AG04449 (cell line): ENCODE data around the gene NRDC.
"Not testable (repeated sequence)": the region's sequence is repeated elsewhere in the genome, so short reads cannot be mapped to it uniquely, and the experiment has no call there.

Experiments used
- CTCF ChIA-PET: fragments of 350-600 bp; formaldehyde crosslinking; extraction: SDS; loops from one replicate; lab custom pipeline; 2021; ENCODE audit warnings: antibody characterized with exemption; lab: Yijun Ruan, JAX
- POLR2A ChIA-PET: fragments of 400-600, 350-600 bp; formaldehyde crosslinking; extraction: SDS; loops from one replicate; lab custom pipeline; 2020; ENCODE audit warnings: antibody characterized with exemption, inconsistent platforms; lab: Yijun Ruan, JAX
- DNase-seq: peaks from one replicate; pipeline ENCODE4 v3.0.0-alpha.2; 2010; ENCODE audit warnings: low read depth, low spot score
- H3K4me3 ChIP-seq: 2 replicates; pipeline ENCODE4 v1.5.1; 2011; ENCODE audit warnings: low read depth, mild to moderate bottlenecking, control low read depth, low read length
- CTCF ChIP-seq: IDR thresholded peaks from one replicate; pipeline ENCODE4 v1.5.1; 2011; ENCODE audit warnings: mild to moderate bottlenecking, moderate library complexity, low read length, control low read depth, inconsistent platforms; ENCODE audit not compliant: insufficient read depth; ENCODE audit errors: missing control alignments

Gene NRDC

GRCh38 chr1:51837243-51837642 lies 41.3 kb downstream of the NRDC start:
- ChIA-PET POLR2A (no interaction called here), CTCF (interaction anchor here (0.8 to 1.5 kb wide), 2 partner anchors 59 to 164 kb away, joined by 3 to 4 read pairs; no protein-coding TSS in a partner anchor)
- DNase-seq = no peak
- no peak overlapping the region for H3K4me3 ChIP-seq
- no peak for TF ChIP-seq CTCF

- ChIA-PET CTCF (no interaction called here), POLR2A (no interaction called here)
- no peak for DNase-seq
- no peak for TF ChIP-seq CTCF
- no peak overlapping the region for H3K4me3 ChIP-seq
These were observed 44.8 kb downstream of the NRDC start for GRCh38 chr1:51833700-51834099.

- ChIA-PET CTCF (no interaction called here), POLR2A (no interaction called here)
- no peak for TF ChIP-seq CTCF
- DNase-seq = no peak
- H3K4me3 ChIP-seq = no peak overlapping the region
These were observed 49.5 kb downstream of the NRDC start for GRCh38 chr1:51829058-51829457.

- H3K4me3 ChIP-seq = no peak overlapping the region
- peak; percentile 3 for DNase-seq
- ChIA-PET CTCF (no interaction called here), POLR2A (no interaction called here)
- no peak for TF ChIP-seq CTCF
These were observed 58.7 kb downstream of the NRDC start for GRCh38 chr1:51819810-51820209.

- H3K4me3 ChIP-seq, DNase-seq, CTCF ChIA-PET, POLR2A ChIA-PET: not testable (repeated sequence)
These were observed 59.5 kb downstream of the NRDC start for GRCh38 chr1:51819021-51819420.

- CTCF ChIA-PET = no interaction called here
- TF ChIP-seq CTCF = no peak
- no peak for DNase-seq
- H3K4me3 ChIP-seq = no peak overlapping the region
- POLR2A ChIA-PET = no interaction called here
These were observed 60.0 kb downstream of the NRDC start for GRCh38 chr1:51818487-51818886.

- DNase-seq = no peak
- TF ChIP-seq CTCF = no peak
- ChIA-PET CTCF (interaction anchor here (1.1 kb wide), 1 partner anchor 9 kb away, joined by 3 read pairs; no protein-coding TSS in a partner anchor), POLR2A (no interaction called here)
- no peak overlapping the region for H3K4me3 ChIP-seq
These were observed 64.0 kb downstream of the NRDC start for GRCh38 chr1:51814513-51814912.
